NCI-H446 treated with DMSO at 0.1 percent for 48 hours (cell line): ENCODE results near the gene PCDHA9.
"Not testable (repeated sequence)": the region's sequence is repeated elsewhere in the genome, so short reads cannot be mapped to it uniquely, and the experiment has no call there.

Experiments
- DNase-seq: peaks from one replicate; lab custom pipeline; 2025; lab: John Stamatoyannopoulos, UW

Gene PCDHA9

DNA sequence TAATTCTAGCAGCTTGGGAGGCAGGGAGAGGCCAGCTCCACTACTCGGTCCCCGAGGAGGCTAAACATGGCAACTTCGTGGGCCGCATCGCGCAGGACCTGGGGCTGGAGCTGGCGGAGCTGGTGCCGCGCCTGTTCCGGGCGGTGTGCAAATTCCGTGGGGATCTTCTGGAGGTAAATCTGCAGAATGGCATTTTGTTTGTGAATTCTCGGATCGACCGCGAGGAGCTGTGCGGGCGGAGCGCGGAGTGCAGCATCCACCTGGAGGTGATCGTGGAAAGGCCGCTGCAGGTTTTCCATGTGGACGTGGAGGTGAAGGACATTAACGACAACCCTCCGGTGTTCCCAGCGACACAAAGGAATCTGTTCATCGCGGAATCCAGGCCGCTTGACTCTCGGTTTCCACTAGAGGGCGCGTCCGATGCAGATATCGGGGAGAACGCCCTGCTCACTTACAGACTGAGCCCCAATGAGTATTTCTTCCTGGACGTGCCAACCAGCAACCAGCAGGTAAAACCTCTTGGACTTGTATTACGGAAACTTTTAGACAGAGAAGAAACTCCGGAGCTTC is 13.7 kb upstream of the PCDHA9 start:
- not testable (repeated sequence) for DNase-seq

DNA sequence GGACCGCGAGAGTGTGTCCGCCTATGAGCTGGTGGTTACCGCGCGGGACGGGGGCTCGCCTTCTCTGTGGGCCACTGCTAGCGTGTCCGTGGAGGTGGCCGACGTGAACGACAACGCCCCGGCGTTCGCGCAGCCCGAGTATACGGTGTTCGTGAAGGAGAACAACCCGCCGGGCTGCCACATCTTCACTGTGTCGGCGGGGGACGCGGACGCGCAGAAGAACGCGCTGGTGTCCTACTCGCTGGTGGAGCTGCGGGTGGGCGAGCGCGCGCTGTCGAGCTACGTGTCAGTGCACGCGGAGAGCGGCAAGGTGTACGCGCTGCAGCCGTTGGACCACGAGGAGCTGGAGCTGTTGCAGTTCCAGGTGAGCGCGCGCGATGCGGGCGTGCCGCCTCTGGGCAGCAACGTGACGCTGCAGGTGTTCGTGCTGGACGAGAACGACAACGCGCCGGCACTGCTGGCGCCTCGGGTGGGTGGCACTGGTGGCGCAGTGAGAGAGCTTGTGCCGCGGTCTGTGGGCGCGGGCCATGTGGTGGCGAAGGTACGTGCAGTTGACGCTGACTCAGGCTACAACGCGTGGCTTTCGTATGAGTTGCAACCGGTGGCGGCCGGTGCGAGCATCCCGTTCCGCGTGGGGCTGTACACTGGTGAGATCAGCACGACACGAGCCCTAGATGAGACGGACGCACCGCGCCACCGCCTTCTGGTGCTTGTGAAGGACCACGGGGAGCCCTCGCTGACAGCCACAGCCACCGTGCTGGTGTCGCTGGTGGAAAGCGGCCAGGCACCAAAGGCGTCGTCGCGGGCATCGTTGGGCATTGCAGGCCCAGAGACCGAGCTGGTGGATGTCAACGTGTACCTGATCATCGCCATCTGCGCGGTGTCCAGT is 12.3 kb upstream of the PCDHA9 start:
- no peak for DNase-seq

DNA sequence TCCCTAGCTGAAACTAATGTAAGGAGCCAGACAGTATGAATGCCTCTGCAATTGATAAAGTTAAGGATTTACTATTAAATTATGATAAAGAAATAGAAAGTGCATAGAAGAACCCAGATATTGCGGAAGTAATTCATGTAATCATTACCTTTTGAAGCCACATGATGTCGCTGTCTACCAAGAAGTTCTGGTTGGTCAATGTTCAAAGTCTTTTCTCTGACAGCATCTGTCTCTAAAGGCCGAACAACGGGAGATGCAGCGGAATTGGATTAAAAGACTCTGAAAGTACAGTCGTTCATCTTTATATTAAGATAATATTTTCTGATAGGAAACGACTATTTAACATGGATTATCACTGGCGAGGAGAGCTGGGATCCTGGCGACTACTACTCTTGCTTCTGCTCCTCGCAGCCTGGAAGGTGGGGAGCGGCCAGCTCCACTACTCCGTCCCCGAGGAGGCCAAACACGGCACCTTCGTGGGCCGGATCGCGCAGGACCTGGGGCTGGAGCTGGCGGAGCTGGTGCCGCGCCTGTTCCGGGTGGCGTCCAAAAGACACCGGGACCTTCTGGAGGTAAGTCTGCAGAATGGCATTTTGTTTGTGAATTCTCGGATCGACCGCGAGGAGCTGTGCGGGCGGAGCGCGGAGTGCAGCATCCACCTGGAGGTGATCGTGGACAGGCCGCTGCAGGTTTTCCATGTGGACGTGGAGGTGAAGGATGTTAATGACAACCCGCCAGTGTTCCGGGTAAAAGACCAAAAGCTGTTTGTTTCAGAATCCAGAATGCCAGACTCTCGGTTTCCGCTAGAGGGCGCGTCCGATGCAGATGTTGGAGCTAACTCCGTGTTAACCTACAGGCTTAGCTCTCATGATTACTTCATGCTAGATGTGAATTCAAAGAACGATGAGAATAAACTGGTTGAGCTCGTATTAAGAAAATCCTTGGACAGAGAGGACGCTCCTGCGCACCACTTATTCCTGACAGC is 6.9 kb upstream of the PCDHA9 start, which contains the start of gene PCDHA8:
Gene PCDHA8, plus strand, starts transcription at position 210 of the 985 bp plus-strand sequence. Its CDS starts 135 bp downstream, at position 345.
- DNase-seq, result no peak

DNA sequence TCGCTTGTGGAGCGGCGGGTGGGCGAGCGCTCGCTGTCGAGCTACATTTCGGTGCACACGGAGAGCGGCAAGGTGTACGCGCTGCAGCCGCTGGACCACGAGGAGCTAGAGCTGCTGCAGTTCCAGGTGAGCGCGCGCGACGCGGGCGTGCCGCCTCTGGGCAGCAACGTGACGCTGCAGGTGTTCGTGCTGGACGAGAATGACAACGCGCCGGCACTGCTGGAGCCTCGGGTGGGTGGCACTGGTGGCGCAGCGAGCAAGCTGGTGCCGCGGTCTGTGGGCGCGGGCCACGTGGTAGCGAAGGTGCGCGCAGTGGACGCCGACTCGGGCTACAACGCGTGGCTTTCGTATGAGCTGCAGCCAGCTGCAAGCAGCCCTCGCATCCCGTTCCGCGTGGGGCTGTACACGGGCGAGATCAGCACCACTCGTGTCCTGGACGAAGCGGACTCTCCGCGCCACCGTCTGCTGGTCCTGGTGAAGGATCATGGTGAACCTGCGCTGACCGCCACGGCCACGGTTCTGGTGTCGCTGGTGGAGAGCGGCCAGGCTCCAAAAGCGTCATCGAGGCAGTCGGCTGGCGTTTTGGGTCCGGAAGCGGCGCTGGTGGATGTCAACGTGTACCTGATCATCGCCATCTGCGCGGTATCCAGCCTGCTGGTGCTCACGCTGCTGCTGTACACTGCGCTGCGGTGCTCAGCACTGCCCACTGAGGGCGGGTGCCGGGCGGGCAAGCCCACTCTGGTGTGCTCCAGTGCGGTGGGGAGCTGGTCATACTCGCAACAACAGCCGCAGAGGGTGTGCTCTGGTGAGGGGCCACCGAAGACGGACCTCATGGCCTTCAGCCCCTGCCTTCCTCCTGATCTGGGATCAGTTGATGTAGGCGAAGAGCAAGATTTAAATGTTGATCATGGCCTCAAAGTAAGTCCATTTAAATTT is 5.1 kb upstream of the PCDHA9 start:
- DNase-seq, result no peak

DNA sequence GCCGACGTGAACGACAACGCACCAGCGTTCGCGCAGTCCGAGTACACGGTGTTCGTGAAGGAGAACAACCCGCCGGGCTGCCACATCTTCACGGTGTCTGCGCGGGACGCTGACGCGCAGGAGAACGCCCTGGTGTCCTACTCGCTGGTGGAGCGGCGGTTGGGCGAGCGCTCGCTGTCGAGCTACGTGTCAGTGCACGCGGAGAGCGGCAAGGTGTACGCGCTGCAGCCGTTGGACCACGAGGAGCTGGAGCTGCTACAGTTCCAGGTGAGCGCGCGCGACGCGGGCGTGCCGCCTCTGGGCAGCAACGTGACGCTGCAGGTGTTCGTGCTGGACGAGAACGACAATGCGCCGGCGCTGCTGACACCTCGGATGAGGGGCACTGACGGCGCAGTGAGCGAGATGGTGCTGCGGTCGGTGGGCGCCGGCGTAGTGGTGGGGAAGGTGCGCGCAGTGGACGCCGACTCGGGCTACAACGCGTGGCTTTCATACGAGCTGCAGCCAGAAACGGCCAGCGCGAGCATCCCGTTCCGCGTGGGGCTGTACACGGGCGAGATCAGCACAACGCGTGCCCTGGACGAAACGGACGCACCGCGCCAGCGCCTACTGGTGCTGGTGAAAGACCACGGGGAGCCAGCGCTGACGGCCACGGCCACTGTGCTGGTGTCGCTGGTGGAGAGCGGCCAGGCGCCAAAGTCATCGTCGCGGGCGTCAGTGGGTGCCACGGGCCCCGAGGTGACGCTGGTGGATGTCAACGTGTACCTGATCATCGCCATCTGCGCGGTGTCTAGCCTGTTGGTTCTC is 1.9 kb downstream of the PCDHA9 start:
- DNase-seq, result not testable (repeated sequence)

DNA sequence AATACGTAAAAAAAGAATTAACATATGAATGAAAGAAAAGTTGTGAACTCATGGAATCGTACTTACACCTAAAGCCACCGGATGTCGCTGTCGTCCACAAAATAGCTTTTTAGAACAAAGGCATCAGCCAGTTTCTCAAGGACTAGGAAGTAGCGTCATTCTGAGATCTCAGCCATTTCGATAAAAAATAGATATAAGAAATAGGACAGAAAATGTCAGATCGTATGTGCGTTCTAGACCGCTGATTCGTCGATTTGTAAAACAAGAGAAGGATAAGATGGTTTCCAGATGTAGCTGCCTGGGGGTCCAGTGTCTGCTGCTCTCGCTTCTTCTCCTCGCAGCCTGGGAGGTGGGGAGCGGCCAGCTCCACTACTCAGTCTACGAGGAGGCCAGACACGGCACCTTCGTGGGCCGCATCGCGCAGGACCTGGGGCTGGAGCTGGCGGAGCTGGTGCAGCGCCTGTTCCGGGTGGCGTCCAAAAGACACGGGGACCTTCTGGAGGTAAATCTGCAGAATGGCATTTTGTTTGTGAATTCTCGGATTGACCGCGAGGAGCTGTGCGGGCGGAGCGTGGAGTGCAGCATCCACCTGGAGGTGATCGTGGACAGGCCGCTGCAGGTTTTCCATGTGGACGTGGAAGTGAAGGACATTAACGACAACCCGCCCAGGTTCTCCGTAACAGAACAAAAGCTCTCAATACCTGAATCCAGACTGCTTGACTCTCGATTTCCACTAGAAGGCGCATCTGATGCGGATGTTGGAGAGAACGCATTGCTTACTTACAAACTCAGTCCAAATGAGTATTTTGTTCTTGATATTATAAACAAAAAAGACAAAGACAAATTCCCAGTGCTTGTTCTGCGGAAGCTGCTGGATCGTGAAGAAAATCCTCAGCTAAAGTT is 7.8 kb downstream of the PCDHA9 start, which contains the start of gene PCDHA10:
Gene PCDHA10, plus strand, starts transcription at position 126 of the 903 bp plus-strand sequence. Its CDS starts 152 bp downstream, at position 278.
- no peak for DNase-seq

DNA sequence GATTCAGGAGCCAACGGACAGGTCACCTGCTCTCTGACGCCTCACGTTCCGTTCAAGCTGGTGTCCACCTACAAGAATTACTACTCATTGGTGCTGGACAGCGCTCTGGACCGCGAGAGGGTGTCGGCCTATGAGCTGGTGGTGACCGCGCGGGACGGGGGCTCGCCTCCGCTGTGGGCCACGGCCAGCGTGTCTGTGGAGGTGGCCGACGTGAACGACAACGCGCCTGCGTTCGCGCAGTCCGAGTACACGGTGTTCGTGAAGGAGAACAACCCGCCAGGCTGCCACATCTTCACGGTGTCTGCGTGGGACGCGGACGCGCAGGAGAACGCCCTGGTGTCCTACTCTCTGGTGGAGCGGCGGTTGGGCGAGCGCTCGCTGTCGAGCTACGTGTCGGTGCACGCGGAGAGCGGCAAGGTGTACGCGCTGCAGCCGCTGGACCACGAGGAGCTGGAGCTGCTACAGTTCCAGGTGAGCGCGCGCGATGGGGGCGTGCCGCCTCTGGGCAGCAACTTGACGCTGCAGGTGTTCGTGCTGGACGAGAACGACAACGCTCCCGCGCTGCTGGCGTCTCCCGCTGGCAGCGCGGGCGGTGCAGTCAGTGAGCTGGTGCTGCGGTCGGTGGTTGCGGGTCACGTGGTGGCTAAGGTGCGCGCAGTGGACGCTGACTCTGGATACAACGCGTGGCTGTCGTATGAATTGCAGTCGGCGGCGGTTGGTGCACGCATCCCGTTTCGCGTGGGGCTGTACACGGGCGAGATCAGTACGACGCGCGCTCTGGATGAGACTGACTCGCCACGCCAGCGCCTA is 9.2 kb downstream of the PCDHA9 start:
- no peak for DNase-seq

DNA sequence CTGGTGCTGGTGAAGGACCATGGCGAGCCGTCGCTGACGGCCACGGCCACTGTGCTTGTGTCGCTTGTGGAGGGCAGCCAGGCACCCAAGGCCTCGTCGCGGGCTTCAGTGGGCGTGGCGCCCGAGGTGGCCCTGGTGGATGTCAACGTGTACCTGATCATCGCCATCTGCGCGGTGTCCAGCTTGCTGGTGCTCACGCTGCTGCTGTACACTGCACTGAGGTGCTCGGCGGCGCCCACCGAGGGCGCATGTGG is 9.7 kb downstream of the PCDHA9 start:
- no peak for DNase-seq

DNA sequence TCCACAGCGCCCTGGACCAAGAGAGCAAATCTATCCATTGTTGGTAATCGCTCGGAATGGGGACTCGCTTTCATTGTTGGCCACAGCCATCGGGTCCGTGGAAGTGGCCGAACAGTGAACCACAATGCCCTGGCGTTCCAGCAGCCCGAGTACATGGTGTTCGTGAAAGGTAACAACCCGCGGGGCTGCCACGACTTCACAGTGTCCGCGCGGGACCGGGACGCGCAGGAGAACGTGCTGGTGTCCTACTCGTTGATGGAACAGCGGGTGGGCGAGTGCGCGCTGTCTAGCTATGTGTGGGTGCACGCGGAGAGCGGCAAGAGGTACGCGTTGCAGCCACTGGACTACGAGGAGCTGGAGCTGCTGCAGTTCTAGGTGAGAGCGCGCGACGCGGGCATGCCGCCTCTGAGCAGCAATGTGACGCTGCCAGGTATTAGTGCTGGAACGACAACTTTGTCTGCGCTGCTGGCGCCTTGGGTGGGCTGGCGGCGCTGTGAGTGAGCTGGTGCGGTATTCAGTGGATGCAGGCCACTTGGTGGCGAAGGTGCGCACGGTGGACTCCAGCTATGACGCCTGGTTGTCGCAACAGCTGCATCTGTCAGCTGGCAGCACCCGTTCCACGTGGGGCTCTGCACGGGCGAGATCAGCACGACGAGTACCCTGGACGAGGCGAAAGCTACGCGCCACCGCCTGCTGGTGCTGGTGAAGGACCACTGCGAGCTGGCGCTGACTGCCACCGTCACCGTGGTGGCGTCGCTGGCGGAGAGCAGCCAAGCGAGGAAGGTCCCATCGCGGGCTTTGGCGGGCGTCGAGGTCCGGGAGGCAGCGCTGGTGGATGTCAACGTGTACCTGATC is 14.5 kb downstream of the PCDHA9 start:
- DNase-seq, result no peak

DNA sequence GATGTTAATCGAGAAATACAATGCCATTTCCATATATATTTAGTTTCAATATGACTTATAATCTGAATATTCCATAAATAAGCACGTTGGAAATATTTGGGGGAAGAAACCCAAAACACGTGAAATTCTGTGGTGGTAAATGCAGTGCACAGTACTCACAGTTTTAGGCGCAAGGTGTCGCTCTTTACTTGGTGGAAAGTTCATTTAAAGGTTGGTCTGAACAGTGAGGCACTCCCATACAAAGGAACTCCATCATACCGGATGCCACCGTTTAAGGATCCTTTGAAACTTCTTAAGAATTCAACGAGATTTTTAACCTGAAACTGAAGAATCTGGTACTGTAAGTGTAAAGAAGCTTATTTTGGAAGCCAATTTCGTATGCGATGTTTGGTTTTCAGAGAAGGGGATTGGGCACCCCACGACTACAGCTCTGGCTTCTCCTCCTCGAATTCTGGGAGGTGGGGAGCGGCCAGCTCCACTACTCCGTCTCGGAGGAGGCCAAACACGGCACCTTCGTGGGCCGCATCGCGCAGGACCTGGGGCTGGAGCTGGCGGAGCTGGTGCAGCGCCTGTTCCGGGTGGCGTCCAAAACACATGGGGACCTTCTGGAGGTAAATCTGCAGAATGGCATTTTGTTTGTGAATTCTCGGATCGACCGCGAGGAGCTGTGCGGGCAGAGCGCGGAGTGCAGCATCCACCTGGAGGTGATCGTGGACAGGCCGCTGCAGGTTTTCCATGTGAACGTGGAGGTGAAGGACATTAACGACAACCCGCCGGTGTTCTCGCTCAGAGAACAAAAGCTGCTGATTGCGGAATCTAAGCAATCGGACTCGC is 20.8 kb downstream of the PCDHA9 start, which contains the start of gene PCDHA11:
Gene PCDHA11, plus strand, starts transcription at position 237 of the 834 bp plus-strand sequence. Its CDS starts 147 bp downstream, at position 384.
- DNase-seq, result no peak

DNA sequence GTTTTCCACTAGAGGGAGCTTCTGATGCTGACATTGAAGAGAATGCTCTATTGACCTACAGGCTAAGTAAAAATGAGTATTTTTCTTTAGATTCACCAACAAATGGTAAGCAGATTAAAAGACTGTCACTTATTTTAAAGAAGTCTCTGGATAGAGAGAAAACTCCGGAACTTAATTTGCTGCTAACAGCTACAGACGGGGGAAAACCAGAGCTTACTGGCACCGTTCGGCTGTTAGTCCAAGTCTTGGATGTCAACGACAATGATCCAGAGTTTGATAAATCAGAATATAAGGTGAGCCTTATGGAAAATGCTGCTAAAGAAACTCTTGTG is 21.3 kb downstream of the PCDHA9 start:
- DNase-seq, result no peak

DNA sequence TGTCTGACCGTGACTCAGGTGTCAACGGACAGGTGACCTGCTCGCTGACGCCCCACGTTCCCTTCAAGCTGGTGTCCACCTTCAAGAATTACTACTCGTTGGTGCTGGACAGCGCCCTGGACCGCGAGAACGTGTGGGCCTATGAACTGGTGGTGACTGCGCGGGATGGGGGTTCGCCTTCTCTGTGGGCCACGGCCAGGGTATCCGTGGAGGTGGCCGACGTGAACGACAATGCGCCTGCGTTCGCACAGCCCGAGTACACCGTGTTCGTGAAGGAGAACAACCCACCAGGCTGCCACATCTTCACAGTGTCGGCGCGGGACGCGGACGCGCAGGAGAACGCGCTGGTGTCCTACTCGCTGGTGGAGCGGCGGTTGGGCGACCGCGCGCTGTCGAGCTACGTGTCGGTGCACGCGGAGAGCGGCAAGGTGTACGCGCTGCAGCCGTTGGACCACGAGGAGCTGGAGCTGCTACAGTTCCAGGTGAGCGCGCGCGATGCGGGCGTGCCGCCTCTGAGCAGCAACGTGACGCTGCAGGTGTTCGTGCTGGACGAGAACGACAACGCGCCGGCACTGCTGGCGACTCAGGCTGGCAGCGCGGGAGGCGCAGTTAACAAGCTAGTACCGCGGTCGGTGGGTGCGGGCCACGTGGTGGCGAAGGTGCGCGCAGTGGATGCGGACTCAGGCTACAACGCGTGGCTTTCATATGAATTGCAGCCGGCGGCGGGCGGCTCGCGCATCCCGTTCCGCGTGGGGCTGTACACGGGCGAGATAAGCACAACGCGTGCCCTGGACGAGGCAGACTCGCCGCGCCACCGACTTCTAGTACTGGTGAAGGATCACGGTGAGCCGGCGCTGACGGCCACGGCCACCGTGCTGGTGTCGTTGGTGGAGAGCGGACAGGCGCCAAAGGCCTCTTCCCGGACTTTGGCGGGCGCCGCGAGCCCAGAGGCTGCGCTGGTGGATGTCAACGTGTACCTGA is 22.3 kb downstream of the PCDHA9 start:
- no peak for DNase-seq

DNA sequence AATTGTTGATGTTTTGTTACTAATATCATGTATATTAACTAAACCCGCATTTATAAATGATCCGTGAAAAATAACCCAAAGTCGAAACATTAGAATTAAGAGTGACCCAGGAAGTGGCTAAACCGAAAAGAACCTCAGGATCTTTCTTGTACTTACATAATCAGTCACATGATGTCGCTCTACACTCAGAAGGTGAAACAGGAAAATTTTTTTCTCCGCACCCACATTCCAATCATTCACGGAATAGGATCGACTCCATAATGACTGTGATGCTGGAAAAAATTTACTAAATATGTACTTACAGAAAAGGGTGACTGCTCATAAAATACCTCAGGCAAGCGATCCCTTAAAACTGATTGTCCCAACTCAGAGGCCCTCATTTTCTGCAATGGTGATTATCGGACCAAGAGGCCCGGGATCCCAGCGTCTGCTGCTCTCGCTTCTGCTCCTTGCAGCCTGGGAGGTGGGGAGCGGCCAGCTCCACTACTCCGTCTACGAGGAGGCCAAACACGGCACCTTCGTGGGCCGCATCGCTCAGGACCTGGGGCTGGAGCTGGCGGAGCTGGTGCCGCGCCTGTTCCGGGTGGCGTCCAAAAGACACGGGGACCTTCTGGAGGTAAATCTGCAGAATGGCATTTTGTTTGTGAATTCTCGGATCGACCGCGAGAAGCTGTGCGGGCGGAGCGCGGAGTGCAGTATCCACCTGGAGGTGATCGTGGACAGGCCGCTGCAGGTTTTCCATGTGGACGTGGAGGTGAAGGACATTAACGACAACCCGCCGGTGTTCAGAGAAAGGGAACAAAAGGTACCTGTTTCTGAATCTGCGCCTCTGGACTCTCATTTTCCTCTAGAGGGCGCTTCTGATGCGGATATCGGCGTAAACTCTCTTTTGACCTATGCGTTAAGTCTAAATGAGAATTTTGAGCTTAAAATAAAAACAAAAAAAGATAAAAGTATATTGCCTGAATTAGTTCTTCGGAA is 27.2 kb downstream of the PCDHA9 start, which contains the start of gene PCDHA12:
Gene PCDHA12, plus strand, starts transcription at position 224 of the 981 bp plus-strand sequence. Its CDS starts 165 bp downstream, at position 389.
- no peak for DNase-seq
